Measurements from ENCODE around the gene FHIT. TPM values are rescaled to one million over a fixed set of nuclear protein-coding genes. Genes with fewer than 3 reads are reported as not detected.
"Not testable (repeated sequence)": the region's sequence is repeated elsewhere in the genome, so short reads cannot be mapped to it uniquely, and the experiment has no call there.

FHIT gene
- total and polyA plus RNA-seq, 2 donors from 2014 or later = 20.2 to 61.2 TPM

DNA sequence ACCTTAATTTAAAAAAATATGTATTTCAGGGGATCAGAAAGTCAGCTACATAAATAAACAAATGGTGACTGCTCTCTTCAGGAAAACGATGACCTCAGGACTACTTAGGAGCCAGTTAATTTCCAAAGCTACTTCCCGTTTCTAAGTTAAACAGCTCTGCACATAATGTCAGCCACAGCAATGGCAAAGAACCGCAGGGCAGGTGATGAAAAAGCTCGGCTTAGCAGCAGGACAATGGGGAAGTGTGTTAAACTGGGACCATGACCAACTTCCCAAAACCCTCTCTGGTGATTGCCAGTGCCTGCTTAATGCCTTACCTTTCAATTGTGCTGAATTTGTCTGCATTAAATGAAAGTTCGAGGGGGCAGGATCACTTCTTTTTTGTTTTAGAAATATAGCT, 258.9 kb downstream of the FHIT start:
- intact Hi-C loops (cut with DNase I) = no loop called here
- FAIRE-seq (no peak), DNase-seq (peak in 2 of 5 donors; percentile 30 to 33)
- no peaks in the 10 kb centered on the region for H3K27me3 ChIP-seq (ENCODE audit: control insufficient read depth, insufficient read depth, low read length)
- no peak overlapping the region for H3K27ac ChIP-seq (ENCODE audit: low read depth in 2 of 2, low read length in 2 of 2)
- H3K9me3 ChIP-seq (ENCODE audit: control insufficient read depth in 2 of 3, insufficient read depth in 1 of 3, low read length in 3 of 3) = no peaks in the 10 kb centered on the region
- H3K9ac ChIP-seq (ENCODE audit: low read length in 3 of 3) = no peak overlapping the region
- H3K4me1 ChIP-seq (ENCODE audit: control insufficient read depth in 2 of 3, insufficient read depth in 2 of 3, low read depth in 1 of 3, low read length in 3 of 3) = peaks cover 0 to 3% (median 0%) of the 10 kb centered on the region in 3 donors
- no peak overlapping the region for H3K4me3 ChIP-seq (ENCODE audit: low read length in 3 of 3)
- no peak for TF ChIP-seq CTCF (IDR thresholded peaks at IDR 0.05; ENCODE audit: borderline replicate concordance, extremely low read depth, insufficient read depth)
- no peaks in the 10 kb centered on the region for H3K36me3 ChIP-seq (ENCODE audit: control insufficient read depth in 2 of 3, insufficient read depth in 3 of 3, low read length in 3 of 3)

- Histone ChIP-seq H3K4me3 (ENCODE audit: low read length in 3 of 3) (no peak overlapping the region), H3K9me3 (ENCODE audit: control insufficient read depth in 2 of 3, insufficient read depth in 1 of 3, low read length in 3 of 3) (no peaks in the 10 kb centered on the region), H3K4me1 (ENCODE audit: control insufficient read depth in 2 of 3, insufficient read depth in 2 of 3, low read depth in 1 of 3, low read length in 3 of 3) (peaks cover 0 to 3% (median 0%) of the 10 kb centered on the region in 3 donors), H3K27ac (ENCODE audit: low read depth in 2 of 2, low read length in 2 of 2) (no peak overlapping the region), H3K27me3 (ENCODE audit: control insufficient read depth, insufficient read depth, low read length) (no peaks in the 10 kb centered on the region), H3K36me3 (ENCODE audit: control insufficient read depth in 2 of 3, insufficient read depth in 3 of 3, low read length in 3 of 3) (no peaks in the 10 kb centered on the region), H3K9ac (ENCODE audit: low read length in 3 of 3) (no peak overlapping the region)
- TF ChIP-seq CTCF (IDR thresholded peaks at IDR 0.05; ENCODE audit: borderline replicate concordance, extremely low read depth, insufficient read depth) = no peak
- FAIRE-seq = no peak
- intact Hi-C loops (cut with DNase I) = no loop called here
- DNase-seq = no peak
Observed at GRCh38 chr3:60990442-60990730, 260.9 kb downstream of the FHIT start.

- H3K9me3 ChIP-seq (ENCODE audit: control insufficient read depth in 2 of 3, insufficient read depth in 1 of 3, low read length in 3 of 3) = no peaks in the 10 kb centered on the region
- H3K27me3 ChIP-seq (ENCODE audit: control insufficient read depth, insufficient read depth, low read length) = no peaks in the 10 kb centered on the region
- no peak overlapping the region for H3K27ac ChIP-seq (ENCODE audit: low read depth in 2 of 2, low read length in 2 of 2)
- H3K4me1 ChIP-seq (ENCODE audit: control insufficient read depth in 2 of 3, insufficient read depth in 2 of 3, low read depth in 1 of 3, low read length in 3 of 3) = peaks cover 0 to 3% (median 0%) of the 10 kb centered on the region in 3 donors
- TF ChIP-seq CTCF (IDR thresholded peaks at IDR 0.05; ENCODE audit: borderline replicate concordance, extremely low read depth, insufficient read depth) = no peak
- FAIRE-seq = no peak
- no peak for DNase-seq
- intact Hi-C loops (cut with DNase I) = no loop called here
- no peak overlapping the region for H3K4me3 ChIP-seq (ENCODE audit: low read length in 3 of 3)
- H3K9ac ChIP-seq (ENCODE audit: low read length in 3 of 3) = no peak overlapping the region
- no peaks in the 10 kb centered on the region for H3K36me3 ChIP-seq (ENCODE audit: control insufficient read depth in 2 of 3, insufficient read depth in 3 of 3, low read length in 3 of 3)
Observed at GRCh38 chr3:60989626-60990441, 261.4 kb downstream of the FHIT start.

DNA sequence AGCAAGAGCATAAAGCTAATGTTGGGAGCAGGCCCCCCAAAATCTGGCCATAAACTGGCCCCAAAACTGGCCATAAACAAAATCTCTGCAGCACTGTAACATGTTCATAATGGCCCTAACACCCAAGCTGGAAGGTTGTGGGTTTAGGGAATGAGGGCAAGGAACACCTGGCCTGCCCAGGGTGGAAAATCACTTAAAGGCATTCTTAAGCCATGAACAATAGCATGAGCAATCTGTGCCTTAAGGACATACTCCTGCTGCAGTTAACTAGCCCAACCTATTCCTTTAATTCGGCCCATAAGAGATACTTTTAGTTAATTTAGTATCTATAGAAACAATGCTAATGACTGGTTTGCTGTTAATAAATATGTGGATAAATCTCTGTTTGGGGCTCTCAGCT, 264.1 kb downstream of the FHIT start:
- H3K4me1 ChIP-seq (ENCODE audit: control insufficient read depth in 2 of 3, insufficient read depth in 2 of 3, low read depth in 1 of 3, low read length in 3 of 3); H3K27ac ChIP-seq (ENCODE audit: low read depth in 2 of 2, low read length in 2 of 2); H3K36me3 ChIP-seq (ENCODE audit: control insufficient read depth in 2 of 3, insufficient read depth in 3 of 3, low read length in 3 of 3); H3K9me3 ChIP-seq (ENCODE audit: control insufficient read depth in 2 of 3, insufficient read depth in 1 of 3, low read length in 3 of 3); FAIRE-seq; DNase-seq; H3K4me3 ChIP-seq (ENCODE audit: low read length in 3 of 3); intact Hi-C loops (cut with DNase I); H3K27me3 ChIP-seq (ENCODE audit: control insufficient read depth, insufficient read depth, low read length); H3K9ac ChIP-seq (ENCODE audit: low read length in 3 of 3): not testable (repeated sequence)

Data from kidney (tissue), 14 donors.